HUES6 (cell line): Measurements from ENCODE around the gene VSIR.

ENCODE experiments used
- H3K27ac ChIP-seq: 2 replicates; pipeline ENCODE4 v1.7.0; 2013; ENCODE audit warnings: low read depth, mild to moderate bottlenecking, low read length, inconsistent platforms
- H3K27me3 ChIP-seq: 2 replicates; pipeline ENCODE4 v1.6.1; 2013; ENCODE audit warnings: low read length; ENCODE audit not compliant: control insufficient read depth, insufficient read depth
- H3K36me3 ChIP-seq: 2 replicates; pipeline ENCODE4 v1.6.1; 2013; ENCODE audit warnings: low read length; ENCODE audit not compliant: control insufficient read depth, insufficient read depth
- H3K4me1 ChIP-seq: 2 replicates; pipeline ENCODE4 v1.6.1; 2013; ENCODE audit warnings: low read length; ENCODE audit not compliant: control insufficient read depth, insufficient read depth
- H3K4me3 ChIP-seq: 2 replicates; pipeline ENCODE4 v1.5.1; 2013; ENCODE audit warnings: low read depth, low read length
- H3K9ac ChIP-seq: one replicate; pipeline ENCODE4 v1.6.1; 2013; ENCODE audit warnings: mild to moderate bottlenecking, low read length
- H3K9me3 ChIP-seq: 2 replicates; pipeline ENCODE4 v1.6.1; 2013; ENCODE audit warnings: low read depth, low read length; ENCODE audit not compliant: control insufficient read depth, insufficient read depth

Gene VSIR

DNA sequence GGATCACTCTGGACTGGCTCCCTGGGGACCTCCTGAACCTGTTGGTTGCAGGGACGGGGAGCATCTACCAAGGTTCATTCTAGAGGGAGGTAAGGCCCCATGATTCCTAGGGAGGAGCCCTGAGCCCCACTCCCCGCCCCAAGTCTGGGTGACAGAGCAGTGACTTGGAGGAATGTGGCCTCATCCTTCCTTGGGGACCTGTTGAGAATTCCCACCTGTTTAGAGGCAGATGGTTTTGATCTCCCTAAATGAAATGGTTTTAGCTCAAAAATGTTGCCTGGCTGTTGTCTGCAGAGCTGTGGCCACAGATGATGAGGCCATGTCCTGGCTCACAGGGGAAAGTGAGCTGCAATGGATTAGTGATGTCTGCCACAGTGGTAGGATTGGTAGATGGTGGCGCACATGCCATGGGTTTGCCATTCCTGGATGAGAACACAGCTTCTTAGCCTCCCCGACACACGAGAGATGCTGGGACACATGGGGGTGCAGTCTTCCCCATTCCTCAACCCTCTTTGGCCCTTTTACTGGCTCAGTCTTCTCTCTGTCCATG, 66.0 kb downstream of the VSIR start:
- Histone ChIP-seq H3K36me3 (no peaks in the 10 kb centered on the region), H3K27ac (no peak overlapping the region), H3K9ac (no peak overlapping the region), H3K4me1 (no peaks in the 10 kb centered on the region), H3K4me3 (no peak overlapping the region), H3K27me3 (no peaks in the 10 kb centered on the region; the same call in 1 of the 2 replicates), H3K9me3 (no peaks in the 10 kb centered on the region)

DNA sequence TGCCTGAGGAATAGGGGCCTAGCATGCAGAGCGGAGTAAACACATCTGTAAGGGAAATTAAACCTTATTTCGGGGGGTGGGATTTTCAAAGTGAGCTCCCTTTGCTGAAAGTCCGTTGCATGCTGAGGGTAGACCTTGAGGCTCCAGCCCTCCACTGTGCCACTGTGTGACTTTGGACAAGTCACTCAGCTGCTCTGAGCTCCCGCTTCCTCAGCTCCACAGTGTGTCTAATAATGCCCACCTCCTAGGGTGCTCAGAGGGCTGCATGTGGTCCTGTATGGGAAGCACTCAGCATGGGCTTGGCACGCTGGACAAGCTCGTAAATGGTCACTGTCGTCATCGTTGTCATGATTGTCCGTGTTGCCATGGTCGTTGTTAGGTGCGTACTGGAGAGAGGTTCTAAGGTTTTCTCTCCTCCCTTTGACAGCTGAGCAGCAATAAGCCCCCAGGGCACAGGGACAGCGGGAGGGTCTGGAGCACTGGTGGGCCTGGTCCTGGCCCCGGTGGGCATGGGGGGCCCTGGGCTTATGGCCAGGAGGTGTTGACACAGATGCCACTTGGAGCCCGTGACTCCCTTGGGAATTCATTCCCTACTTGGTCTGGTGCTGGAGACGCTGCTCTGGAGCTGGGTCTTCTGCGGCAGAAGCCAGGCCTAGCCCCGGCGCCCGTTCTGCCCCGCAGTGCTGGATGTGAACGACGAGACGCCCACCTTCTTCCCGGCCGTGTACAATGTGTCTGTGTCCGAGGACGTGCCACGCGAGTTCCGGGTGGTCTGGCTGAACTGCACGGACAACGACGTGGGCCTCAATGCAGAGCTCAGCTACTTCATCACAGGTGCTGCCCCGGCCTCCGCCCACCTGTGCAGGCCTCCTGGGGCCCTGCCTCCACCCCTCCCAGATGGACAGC, 66.9 kb downstream of the VSIR start:
- H3K4me1 ChIP-seq: no peaks in the 10 kb centered on the region; the same call in 1 of the 2 replicates
- no peak overlapping the region for H3K4me3 ChIP-seq
- no peaks in the 10 kb centered on the region for H3K36me3 ChIP-seq
- no peaks in the 10 kb centered on the region; the same call in 1 of the 2 replicates for H3K27me3 ChIP-seq
- H3K9me3 ChIP-seq: no peaks in the 10 kb centered on the region
- no peak overlapping the region for H3K27ac ChIP-seq
- no peak overlapping the region for H3K9ac ChIP-seq

GRCh38 chr10:71705582-71705981, 67.7 kb downstream of the VSIR start:
- Histone ChIP-seq H3K9me3 (no peaks in the 10 kb centered on the region), H3K36me3 (no peaks in the 10 kb centered on the region), H3K27me3 (no peaks in the 10 kb centered on the region; the same call in 1 of the 2 replicates), H3K27ac (no peak overlapping the region), H3K4me1 (no peaks in the 10 kb centered on the region; the same call in 1 of the 2 replicates), H3K4me3 (no peak overlapping the region), H3K9ac (no peak overlapping the region)

DNA sequence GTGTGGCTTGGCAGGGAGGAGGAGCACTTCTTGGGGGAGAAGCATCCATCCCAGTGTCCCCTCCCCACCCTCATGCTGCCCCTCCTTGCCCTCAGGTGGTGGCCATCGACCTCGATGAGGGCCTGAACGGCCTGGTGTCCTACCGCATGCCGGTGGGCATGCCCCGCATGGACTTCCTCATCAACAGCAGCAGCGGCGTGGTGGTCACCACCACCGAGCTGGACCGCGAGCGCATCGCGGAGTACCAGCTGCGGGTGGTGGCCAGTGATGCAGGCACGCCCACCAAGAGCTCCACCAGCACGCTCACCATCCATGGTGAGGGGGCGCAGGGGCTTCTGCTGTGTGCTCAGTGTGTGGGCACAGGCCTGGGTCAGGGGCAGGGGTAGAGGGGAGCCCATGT, 68.5 kb downstream of the VSIR start:
- Histone ChIP-seq H3K36me3 (no peaks in the 10 kb centered on the region), H3K27me3 (no peaks in the 10 kb centered on the region; the same call in 1 of the 2 replicates), H3K9ac (no peak overlapping the region), H3K9me3 (no peaks in the 10 kb centered on the region), H3K27ac (no peak overlapping the region), H3K4me3 (no peak overlapping the region), H3K4me1 (no peaks in the 10 kb centered on the region; the same call in 1 of the 2 replicates)

- no peak overlapping the region for H3K9ac ChIP-seq
- H3K36me3 ChIP-seq: no peaks in the 10 kb centered on the region
- no peaks in the 10 kb centered on the region for H3K9me3 ChIP-seq
- no peaks in the 10 kb centered on the region; the same call in 1 of the 2 replicates for H3K4me1 ChIP-seq
- H3K4me3 ChIP-seq: no peak overlapping the region
- no peak overlapping the region for H3K27ac ChIP-seq
- H3K27me3 ChIP-seq: no peaks in the 10 kb centered on the region
Observed at GRCh38 chr10:71703577-71703976, 69.7 kb downstream of the VSIR start.

DNA sequence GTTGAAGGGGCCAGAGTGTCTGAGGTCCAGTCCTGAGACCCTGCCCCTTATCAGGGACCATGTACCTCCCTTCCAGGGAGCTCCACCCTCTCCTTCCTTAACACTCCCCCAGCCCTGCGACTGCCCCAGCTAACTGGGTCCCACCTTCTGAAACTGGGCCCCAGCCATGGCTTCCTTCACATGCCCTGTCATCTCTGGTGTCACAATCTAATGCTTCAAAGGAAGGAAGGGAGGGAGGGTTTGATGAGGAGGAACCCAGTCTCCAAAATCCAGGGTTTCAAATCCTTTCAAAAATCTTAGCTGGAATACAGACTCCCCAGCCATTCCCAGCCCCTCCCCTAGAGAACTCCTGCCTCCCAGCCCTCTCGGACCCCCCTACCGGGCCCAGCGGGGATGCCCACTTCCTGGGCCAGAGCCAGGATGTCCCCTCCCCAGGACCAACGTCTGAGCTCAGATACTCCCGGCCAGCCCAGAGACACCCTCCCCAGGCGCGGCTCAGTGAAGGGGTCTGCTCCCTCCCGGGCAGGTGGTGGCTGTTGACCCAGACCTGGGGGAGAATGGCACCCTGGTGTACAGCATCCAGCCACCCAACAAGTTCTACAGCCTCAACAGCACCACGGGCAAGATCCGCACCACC, 71.7 kb downstream of the VSIR start:
- H3K27me3 ChIP-seq: no peaks in the 10 kb centered on the region
- H3K4me1 ChIP-seq: no peaks in the 10 kb centered on the region; the same call in 1 of the 2 replicates
- H3K36me3 ChIP-seq: no peaks in the 10 kb centered on the region
- no peak overlapping the region for H3K27ac ChIP-seq
- no peak overlapping the region for H3K4me3 ChIP-seq
- H3K9ac ChIP-seq: no peak overlapping the region
- H3K9me3 ChIP-seq: no peaks in the 10 kb centered on the region

DNA sequence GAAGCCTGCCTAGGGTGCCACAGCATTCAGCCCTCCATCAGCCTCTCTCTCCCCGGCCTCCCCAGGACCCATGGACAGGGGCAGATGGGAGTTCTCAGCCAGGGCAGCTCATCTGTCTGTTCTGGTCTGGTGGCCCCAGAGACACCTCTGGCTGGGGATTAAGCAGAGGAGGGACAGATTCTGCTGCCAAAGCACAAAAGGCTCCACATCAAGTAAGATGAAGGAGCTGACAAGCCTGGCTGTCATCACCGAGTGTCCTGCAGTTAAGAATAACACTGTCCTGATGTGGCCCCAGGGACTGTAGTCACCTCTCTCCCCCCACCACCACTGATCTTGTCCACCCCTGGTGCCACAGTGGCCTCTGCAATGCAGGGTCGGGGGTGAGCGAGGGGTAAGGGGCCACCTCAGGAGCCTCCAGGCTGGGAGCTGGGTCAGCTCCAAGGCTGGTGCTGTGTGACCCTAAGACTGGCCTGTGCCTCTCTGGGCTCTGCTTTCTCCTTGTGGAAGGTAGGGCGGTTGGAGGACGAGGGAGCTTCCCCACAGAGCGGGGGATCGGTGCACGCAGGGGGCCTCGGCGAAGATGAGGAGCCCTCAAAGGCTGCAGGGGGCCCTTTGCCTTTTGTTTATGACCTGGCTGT, 72.5 kb downstream of the VSIR start:
- no peaks in the 10 kb centered on the region; the same call in 1 of the 2 replicates for H3K4me1 ChIP-seq
- no peaks in the 10 kb centered on the region for H3K9me3 ChIP-seq
- no peak overlapping the region for H3K27ac ChIP-seq
- no peaks in the 10 kb centered on the region for H3K27me3 ChIP-seq
- H3K4me3 ChIP-seq: no peak overlapping the region
- no peaks in the 10 kb centered on the region for H3K36me3 ChIP-seq
- no peak overlapping the region for H3K9ac ChIP-seq

- no peaks in the 10 kb centered on the region for H3K27me3 ChIP-seq
- no peaks in the 10 kb centered on the region; the same call in 1 of the 2 replicates for H3K4me1 ChIP-seq
- H3K36me3 ChIP-seq: no peaks in the 10 kb centered on the region
- no peak overlapping the region for H3K9ac ChIP-seq
- no peaks in the 10 kb centered on the region for H3K9me3 ChIP-seq
- no peak overlapping the region for H3K27ac ChIP-seq
- no peak overlapping the region for H3K4me3 ChIP-seq
Observed at GRCh38 chr10:71698737-71699136, 74.6 kb downstream of the VSIR start.

DNA sequence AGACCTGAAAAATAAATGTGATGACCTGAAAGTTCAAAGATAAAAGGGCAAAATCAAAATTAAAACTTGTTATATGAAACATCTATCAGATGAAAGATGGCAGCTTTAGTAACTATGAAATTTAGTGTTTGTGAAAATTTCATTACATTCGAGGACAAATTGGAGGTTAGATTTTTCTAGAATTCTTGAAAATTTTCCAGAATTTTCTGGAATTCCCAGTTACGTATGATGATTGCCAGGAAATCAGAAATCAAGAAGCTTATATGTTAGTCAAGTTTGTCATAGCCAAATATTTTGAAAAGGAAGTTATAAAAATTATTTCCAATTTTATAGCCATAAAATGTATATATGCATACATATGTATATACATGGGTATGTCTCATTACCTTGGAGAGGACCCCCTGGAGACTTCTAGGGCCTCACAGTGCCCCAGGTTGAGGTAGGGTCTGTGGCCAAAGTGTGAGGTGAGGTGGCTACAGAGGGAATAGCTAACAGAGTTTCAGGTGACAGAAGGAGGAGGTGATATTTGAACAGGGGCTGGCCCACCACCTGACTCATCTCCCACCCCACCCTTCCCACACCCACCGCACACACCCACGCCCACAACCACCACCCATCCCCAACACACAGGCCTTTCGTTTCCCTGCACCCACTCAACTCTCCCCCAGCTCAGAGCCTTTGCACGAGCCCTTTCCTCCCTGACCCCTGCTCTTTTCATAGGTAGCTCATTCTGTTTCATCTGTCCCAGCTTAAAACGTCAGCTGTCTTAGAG, 75.2 kb downstream of the VSIR start:
- no peak overlapping the region for H3K4me3 ChIP-seq
- H3K36me3 ChIP-seq: no peaks in the 10 kb centered on the region
- no peak overlapping the region for H3K27ac ChIP-seq
- no peak overlapping the region for H3K9ac ChIP-seq
- no peaks in the 10 kb centered on the region; the same call in 1 of the 2 replicates for H3K4me1 ChIP-seq
- H3K9me3 ChIP-seq: no peaks in the 10 kb centered on the region
- H3K27me3 ChIP-seq: no peaks in the 10 kb centered on the region
